ENCODE data around the gene SAYSD1.

The SAYSD1 gene

GRCh38 chr6:39058471-39059147, 56.4 kb downstream of the SAYSD1 start:
- no peak for DNase-seq (ENCODE audit: low spot score)

GRCh38 chr6:39057251-39058155, 57.5 kb downstream of the SAYSD1 start:
- no peak for DNase-seq (ENCODE audit: low spot score)

GRCh38 chr6:39056681-39057080, 58.3 kb downstream of the SAYSD1 start:
- DNase-seq (ENCODE audit: low spot score): no peak

GRCh38 chr6:39056191-39056590, 58.8 kb downstream of the SAYSD1 start:
- DNase-seq (ENCODE audit: low spot score): no peak

- no peak for DNase-seq (ENCODE audit: low spot score)
Observed at GRCh38 chr6:39055661-39056060, 59.3 kb downstream of the SAYSD1 start.

- DNase-seq (ENCODE audit: low spot score): no peak
Observed at GRCh38 chr6:39054577-39055142, 60.3 kb downstream of the SAYSD1 start.
